ENCODE data around the gene ROGDI.
A peak's percentile ranks its signal among the peaks of the same experiment; 100 is the strongest.

ROGDI gene

DNA sequence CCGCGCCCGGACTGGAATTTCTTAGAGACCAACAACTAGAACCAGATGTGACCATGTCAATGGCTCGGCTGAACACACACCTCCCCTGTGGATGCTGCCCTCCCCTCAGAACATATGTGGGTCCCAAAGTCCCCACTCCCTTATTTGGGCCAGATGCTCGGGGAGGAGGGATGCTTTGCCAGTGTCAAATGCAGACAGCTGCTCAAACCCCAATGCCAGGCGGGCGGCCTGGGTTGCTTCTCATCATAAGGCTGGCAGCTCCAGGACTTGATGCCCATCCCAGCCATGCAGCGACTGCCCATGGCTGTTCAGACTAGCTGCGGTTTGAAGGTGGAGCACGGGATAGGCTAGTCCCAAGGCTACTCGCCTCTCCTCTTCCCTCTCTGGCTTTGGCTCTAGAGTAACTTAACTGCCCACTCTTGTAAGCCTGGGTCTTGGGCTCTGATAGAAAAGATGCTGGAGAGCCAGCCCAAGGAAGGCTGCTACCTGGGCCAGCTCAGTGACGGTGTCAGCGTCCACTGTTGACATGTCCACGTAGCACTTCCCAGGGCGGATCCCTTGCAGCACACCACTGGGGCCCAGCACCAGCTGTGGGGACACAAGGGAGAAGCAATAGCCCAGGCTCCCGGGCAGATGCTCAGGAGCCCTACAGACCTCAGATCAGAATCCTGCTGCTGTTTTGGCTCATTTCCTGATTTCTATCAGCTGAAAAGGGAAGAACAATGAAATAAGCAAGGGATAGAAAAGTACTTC lies 11.0 kb upstream of the ROGDI start:
- no peak for DNase-seq

DNA sequence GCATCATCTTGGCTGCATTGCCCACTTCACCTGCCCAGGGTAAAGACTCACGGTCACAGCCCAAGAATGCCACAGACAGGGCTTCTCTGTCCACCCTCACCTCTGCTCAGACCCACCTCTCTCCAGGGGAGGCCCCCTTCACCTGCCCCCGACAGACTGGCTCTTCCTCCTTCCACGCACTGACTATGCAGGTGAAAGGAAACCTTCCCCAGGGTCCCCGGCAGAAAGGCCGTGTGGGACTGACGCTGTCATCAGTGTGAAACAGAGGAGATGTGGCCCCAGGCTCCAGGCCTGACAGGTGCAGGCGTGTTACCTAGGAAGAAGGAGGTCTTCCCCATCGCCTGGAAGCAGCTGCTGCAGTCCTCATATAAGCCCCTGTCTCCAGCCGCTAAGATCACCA lies 9.3 kb upstream of the ROGDI start:
- no peak for DNase-seq

DNA sequence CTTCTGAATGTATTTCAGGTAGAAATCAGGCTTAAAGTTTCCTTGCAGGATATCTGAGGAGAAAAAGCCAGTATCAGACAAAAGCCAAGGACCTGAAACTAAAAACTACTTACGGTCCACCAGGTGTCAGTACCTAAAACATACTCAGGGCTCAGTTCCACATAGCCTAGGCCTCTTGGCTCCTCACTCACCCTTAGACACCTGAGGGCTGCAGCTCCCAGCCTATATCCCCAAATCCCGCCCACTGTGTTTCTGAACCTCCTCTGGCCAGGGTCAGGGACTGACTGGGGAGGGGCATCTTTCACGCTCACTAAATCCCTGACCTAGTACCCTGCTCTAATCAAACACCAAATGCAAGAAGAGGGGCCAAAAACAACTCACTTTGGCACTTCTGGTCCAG lies 8.8 kb upstream of the ROGDI start:
- no peak for DNase-seq

DNA sequence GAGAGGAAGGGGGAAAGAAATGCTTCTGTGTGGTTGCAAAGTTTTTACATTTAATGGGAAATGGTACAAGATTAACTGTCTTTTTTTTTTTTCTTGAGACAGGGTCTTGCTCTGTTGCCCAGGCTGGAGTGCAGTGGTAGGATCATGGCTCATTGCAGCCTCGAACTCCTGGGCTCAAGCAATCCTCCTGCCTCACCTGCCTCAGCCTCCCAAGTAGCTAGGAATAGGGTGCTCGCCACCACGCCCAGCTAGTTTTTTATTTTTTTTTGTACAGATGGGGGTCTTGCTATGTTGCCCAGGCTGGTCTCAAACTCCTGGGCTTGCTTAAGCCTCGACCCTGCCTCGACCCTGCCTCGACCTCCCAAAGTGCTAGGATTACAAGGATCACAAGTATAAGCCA lies 3.8 kb upstream of the ROGDI start:
- no peak for DNase-seq

DNA sequence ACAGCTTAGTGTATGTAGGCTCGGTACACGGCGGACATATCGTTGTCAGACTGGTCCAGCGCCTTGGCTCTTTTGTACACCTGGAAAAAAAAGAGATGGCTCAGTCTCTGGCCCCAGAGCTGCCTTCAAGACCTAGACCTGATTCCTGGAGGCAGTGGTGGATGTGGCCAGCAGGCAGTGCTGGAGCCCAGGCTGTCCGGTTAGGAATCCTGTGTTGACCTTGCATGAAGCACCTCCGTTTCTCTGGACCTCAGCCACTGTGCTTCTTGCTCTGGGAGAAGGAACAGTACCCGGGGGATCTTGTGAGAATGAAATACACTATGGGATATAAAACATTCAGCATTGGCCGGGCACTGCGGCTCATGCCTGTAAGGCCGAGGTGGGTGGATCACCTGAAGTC lies 2.8 kb upstream of the ROGDI start:
- DNase-seq: no peak

DNA sequence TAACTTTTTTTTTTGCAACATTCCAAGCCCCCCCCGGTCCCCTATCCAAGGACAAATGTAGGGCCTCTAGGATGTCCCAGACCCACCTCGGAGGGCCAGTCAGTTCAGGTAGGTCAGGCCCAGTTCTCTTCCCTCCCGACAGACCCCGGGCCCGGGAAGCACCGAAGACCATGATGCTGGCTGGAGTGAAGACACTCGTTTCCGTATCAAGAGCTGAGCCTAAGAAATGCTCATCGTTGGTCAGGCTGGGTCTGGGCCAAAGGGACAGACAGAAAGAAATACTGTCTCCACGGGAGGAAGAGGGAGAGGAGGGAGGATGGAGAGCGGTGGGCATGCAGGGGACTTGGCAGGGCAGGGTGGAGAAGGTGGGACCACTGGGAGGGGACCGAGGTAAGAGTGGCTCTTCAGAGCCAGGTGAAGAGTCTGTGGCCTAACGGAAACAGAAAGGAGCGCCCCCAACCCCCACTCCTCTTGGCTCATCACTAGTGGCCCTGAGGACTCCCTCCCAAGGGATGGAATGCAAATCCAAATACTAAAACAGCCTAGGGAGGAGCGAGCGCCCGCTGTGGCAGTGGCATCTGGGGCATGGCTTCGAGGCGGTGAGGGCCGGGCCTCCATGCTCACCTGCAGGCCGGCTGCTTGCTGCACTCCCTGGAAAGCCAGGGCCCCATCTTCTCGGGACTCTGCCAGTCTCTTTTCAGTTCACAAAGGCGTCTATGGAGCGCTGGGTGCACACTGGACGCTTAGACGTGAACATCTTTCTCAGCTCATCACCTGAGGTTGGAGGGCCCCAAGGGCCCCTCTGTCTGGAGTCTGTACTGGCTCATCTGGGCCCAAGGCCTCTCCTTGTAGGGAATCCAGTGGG lies 1.7 kb upstream of the ROGDI start:
- no peak for DNase-seq

DNA sequence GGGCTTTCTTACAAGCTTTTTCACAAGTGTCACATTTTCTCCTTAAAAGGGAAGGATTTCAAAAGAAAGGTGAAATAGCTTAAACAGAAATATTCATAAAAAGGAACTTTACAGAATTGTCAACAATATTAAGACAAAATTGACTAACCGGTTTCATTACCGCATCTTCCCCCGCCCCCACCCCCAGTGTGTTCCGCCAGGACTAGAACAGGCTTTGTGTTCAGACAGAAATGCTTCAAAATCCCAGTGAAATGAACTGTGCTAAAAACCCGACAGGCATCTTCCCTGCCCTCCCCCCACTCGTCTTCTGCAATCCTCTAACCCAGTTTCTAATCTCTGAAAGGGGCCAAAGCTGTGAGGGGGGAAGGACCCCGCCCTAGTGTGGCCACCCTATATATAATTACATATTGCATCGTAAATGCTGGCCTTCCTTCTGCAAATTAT lies 990 bp upstream of the ROGDI start:
- DNase-seq: no peak

DNA sequence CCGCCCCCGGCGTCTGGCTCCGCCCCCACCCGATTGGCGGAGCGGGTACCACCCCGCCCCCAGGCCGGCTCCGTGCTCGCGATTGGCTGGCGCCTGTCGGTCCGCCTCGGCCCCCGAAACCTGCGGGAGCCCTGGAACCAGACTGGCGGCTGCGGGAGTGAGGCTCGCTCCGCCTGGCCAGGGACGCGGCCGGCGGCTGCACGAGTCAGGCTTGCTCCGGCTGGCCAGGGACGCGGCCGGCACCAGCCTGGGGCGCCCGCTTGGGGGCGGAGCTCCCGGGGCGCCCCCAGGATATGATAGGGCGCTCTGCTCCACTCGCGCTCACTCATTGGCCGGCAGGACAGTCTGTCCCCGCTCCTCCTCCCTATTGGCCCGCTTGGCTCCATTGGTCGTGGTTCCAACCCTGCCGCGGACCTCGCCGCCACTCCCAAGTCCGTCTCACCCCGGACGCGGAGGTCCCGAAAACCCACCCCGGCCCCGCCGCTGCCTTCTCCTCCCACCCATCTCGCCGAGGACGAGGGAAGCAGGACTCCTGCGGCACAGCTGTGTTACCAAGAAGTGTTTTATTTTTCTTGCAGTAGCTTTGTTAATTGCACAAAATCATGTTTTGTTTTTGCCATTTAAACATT lies 340 bp upstream of the ROGDI start:
- DNase-seq: peak; percentile 70 to 98 (median 90)

DNA sequence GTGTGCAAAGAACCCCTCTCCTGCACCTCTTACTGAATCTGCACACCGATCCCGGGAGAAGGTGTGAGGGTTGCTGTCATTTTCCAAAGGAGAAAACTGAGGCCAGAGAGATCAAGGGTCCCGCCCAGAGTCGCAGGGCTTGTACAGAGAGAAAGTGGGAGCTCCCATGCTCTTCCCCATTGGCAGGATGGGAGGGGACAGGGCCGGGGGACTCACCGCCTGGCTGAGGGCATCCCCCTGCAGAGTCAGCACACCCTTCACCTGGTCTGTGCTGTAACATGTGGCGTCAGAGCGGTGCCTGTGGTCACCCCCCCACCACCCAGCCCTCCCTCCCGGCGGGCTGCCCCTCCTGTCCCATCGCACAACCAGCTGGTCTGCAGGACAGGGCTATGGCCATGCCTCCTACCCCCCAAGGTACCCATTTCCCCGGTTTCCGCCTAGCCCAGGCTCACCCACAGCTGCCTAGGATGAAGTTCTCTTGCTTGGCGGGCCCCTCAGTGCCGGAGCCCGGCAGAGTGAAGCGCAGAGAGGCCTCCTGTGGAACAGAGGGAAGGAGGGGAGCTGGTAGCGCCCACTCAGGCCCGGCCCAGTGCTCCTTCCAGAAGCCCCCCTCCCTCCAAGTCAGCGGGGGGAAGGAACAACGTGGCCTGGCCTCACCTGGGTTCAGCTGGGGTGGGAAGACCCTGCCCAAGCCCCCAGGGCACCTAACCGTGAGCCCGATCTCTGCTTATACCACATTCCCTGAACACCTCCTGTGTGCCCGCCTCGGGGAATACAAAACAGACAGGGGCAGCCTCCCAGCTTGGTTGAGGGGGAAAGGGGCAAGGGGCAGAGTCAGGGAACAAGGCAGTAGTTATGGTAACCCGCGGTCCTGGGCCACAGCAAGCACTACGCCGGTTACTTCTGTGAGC lies 1.1 kb downstream of the ROGDI start:
- DNase-seq: peak in 1 of 6 experiments; percentile 34

DNA sequence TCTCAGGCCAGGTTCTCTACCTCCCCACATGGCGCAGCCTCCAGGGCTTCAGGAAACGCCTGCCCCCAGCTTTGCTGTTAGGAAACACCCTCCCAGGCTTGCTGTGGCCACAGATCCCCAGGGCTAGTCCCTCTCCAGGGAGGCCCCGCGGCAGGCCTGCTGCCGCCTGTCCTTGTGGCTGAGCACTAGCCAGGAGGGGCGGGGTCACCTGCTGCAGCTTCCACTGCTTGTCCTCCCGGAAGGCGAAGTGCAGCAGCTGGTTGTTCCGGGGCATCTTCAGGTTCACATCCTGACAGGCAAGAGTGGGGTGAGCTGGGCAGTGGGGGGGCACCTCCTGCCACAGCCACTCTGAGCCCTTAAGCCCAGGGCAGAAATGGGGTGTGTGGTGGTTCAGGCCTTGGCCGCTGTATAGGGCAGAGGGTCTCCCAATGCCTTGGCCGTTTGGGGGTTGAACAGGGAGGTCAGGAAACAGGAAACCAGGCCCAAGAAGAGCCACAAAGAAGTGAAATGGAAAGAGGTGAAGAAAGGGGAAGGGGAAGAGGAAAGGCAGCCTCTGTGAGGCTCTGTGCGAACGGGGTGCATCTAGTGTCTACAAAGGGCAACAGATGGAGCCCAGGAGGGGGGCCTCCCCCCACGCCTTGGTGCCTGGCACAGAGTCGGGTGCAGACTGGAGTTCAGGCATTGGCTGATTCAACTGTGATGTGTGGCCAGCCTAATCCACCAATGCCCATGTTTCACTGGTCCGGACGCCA lies 2.0 kb downstream of the ROGDI start:
- DNase-seq: no peak

DNA sequence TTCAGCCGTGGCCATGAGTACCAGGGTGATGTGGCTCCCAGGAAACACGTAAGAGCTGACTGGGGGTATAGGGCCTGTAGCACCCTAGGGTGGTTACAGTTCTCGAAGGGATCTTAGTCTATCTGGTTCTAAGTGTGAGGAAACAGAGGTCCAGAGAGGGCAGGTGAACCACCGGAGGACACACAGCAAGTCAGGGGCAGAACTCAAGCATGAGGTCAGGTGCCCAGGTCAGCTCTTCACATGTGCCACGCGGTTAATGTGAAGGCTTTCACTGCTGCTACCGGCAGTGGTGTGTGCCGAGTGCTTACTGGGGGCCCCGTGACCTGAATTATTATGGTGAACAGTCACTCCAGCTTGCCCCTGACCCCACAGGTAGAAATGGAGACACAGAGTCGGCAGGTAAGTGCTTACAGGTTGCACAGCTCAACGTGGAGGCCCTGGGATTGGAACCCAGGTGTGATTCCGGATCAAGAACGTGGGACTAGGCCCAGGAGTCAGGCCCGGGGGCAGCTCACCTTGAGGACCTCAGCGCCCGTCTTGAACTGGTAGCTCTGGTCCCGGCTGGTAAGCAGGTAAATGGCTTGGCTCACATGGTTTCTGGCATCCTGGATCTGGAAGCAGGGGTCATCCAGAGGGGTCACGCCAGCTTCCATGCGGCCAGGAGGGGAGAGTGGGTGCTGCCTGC lies 3.1 kb downstream of the ROGDI start:
- no peak for DNase-seq

DNA sequence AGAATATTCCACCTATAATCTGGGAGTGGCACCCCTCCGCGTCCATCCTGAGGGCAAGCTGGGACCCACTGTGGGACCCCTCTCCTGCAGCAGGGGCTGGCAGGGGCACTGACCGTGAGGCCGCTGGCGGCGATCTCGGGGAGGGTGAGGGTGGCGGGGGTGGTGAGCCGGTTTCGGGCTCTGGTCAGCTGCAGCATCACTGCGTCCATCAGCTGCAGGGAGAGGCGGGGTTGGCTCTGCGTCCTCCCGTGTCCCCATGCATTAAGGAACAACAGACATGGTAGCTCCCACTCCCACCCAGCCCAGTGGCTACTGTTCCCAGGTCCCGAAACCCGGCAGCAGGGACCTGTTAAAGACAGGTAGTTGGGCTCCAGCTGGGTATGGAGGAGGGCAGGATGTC lies 4.0 kb downstream of the ROGDI start:
- DNase-seq: no peak

DNA sequence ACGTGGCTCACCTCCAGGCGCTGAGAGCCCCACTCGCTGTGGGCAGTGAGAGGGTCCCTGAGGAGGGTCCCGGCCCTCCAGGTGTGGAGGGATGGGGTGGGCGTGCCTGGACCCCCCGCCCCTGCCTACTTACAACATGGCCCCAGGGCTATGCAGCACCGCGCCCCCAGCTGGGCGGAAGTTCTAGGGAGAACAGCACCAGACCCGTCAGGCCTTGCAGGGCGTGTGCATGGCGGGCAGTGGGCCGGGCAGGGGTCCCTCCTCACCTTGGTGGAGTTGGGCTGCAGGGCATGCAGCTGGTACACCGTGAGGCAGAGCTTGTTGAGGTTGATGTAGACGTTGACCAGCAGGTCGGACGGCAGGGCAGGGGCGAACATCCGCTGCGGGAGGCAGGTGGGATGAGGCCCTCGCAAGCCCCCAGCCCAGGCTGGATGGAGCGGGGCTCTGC lies 4.6 kb downstream of the ROGDI start:
- no peak for DNase-seq

DNA sequence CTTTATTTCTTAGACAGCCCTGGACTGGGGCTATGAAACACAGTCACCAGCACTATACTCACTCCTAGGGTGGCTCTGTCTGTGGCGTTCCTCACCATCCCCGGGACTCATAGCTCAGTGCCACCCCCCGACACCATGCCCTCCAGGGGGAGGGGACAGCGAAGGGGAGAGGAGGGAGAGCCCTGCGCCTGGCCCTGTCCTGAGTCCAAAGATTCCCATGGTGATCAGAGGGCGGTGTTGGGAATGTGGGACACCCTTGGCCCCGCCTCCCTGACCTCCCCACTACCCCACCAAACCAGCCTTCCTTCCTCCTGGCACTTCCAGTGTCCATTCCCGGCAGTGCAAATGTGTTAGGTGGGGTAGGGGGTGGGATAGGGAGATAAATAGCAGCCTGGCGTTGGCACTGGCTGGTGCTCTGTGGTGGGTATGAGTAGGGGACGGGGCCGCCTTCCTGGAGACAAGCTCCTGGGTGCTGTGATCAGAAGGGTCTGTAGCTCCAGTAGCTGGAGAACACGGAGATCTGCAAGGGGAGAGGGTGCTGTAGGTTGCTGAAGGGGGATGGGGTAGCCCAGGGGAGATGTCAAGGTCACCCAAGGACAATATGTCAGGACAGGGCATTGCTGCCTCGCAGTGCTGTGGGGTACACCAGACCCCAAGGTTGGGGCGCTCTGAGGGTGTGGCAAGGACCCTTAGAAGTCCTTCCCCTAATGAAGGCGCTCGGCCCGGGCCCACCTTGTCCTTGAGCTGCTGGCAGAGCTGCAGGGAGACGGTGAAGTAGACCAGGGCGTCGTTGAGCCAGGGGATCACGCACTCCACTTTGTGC lies 5.2 kb downstream of the ROGDI start:
- no peak for DNase-seq

DNA sequence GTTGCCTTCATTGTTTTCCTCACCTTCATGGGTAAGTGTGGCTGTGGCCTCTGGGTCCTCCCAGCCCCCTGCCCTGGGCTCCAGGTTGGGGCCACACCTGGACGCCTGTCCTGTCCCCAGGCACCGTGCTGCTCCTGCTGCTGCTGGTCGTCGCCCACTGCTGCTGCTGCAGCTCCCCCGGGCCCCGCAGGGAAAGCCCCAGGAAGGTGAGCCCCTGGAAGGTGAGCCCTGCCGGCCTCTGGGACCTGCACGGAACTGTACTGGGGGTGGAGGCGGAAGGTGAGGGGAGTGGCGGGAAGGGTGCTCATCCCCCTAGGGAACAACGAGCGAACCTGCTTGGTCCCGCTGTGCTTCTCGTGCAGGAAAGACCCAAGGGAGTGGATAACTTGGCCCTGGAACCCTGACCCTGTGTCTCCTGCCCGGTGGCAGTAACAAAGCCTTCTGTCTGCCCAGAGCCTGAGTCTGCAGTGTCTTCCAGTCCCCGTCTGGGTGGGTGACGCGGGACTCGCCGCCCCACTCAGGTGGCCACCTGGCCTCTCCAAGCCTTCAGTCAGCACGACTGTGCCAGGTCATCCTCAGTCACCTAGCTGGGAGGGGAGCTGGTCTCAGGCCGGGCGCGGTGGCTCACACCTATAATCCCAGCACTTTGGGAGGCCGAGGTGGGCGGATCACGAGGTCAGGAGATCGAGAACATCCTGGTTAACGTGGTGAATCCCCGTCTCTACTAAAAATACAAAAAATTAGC lies 6.4 kb downstream of the ROGDI start:
- DNase-seq: no peak

DNA sequence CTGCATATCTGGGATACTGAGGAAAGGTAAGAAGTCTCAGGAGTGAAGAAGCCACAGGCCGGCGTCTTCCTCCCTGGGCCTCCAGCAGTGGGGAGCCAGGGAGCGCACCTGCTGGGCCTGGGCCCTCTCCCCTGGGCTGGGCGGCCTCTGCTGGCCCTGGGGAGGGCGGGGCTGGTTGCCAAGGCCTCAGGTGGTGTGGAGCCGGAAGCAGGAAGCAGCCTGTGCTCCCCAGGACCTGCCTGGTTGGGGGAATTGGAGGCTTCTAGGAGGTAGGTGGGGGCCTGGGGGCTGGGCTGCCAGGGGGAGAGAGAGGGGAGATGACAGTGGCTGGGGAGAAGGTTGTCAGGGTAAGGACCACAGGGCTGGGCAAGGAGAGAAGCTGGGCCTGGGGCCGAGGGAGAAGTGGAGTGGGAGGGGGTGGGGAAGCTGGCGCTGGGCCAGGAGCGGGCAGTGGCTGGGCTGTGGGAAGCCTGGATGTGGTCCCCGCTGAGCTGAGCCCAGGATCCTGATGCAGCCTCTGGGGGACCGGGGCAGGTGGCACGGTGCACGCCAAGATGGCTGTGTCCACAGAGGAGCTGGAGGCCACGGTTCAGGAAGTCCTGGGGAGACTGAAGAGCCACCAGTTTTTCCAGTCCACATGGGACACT lies 7.1 kb downstream of the ROGDI start, which contains the start of gene SMIM22:
TSS of gene SMIM22 (plus strand) at position 189 of the 647 bp plus-strand sequence. CDS start at position 555, 366 bp downstream.
- no peak for DNase-seq

DNA sequence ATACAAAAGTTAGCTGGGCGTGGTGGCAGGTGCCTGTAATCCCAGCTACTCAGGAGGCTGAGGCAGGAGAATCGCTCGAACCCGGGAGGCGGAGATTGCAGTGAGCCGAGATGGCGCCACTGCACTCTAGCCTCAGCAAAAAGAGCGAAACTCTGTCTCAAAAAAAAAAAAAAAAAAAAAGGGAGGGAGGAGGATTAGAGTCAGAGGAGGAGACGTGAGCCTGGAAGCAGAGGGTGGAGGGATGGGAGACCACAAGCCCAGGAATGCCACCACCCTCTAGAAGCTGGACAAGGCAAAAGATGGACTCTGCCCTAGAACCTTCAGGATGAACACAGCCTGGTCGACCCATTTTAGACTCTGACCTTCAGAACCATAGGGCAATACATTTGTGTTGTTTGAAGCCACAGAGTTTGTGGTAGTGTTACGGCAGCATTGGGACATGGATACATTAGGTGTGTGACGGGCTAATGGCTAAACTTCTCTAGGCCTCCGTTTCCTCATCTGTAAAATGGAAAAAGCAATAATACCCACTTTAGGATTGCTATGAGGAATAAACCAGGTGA lies 9.4 kb downstream of the ROGDI start:
- DNase-seq: no peak

DNA sequence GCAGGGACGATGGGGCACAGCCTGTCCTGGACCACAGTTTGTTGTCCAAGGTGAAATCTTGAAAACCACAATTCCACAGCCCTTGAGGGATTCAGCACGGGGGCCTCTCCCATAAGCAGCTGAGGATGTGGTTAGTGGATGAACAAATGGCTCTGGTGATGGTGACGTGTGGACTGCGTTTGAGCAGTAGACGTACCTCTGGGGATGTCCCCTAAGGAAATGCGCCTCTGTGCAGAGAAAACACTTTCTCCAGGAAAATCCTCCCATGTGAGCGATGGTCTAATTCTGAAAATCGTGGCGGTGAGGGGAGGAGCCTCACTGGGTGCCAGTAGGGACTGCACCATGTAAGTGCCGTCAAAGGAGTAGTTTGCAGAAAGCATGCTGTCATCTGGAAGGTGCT lies 11.6 kb downstream of the ROGDI start:
- no peak for DNase-seq

DNA sequence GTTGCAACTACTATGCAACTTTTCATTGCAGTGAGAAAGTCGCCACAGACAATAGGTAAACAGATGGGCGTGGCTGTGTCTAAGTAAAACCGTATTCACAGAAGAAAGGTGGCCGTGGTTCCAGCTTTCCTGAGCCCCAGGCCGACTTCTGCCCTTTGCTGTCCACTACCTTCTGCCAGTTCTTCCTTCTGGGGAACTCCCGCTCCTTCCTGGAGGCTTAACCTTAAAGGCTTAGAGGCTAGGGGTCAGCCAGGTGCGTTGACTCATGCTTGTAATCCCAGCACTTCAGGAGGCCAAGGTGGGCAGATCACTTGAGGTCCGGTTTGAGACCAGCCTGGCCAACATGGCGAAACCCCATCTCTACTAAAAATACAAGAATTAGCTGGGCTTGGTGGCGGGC lies 12.2 kb downstream of the ROGDI start:
- no peak for DNase-seq

Measured in stimulated activated naive CD4-positive, alpha-beta T cell (primary cell).